NT2/D1 (cell line): ENCODE measurements around the gene GLIPR1.

Experiments
- SUZ12 ChIP-seq: IDR thresholded peaks from 2 replicates; pipeline ENCODE4 v1.6.1; 2011; ENCODE audit not compliant: insufficient read length, insufficient read depth; ENCODE audit errors: extremely low read depth
- YY1 ChIP-seq: IDR thresholded peaks from 2 replicates; pipeline ENCODE4 v1.6.1; 2011; ENCODE audit not compliant: insufficient read length, insufficient read depth
- ZNF274 ChIP-seq: IDR thresholded peaks from 2 replicates; pipeline ENCODE4 v1.6.1; 2011; ENCODE audit warnings: mild to moderate bottlenecking, low read depth, low read length

GRCh38 chr12:75438059-75438754 is 42.3 kb upstream of the GLIPR1 start:
- TF ChIP-seq YY1 (no peak), ZNF274 (no peak), SUZ12 (no peak)
